H4 (cell line): ENCODE data around the gene RFPL1. TPM values are rescaled to one million over a fixed set of nuclear protein-coding genes. Genes with fewer than 3 reads are reported as not detected.
"Not testable (repeated sequence)": the region's sequence is repeated elsewhere in the genome, so short reads cannot be mapped to it uniquely, and the experiment has no call there.

ENCODE experiments used
- DNase-seq: peaks from one replicate; pipeline ENCODE4 v3.0.0-alpha.2; 2015; ENCODE audit warnings: low spot score
- total RNA-seq: library from RNA; depleted of rRNA; stranded (reverse); fragments of >200 nt; shearing (Covaris generic); gene quantifications from 2 replicates; pipeline ENCODE4 v1.2.3, GENCODE V29; 2014; rRNA removed

RFPL1 gene
- total RNA-seq, 1 experiment from 2014 or later: 0.08 TPM

GRCh38 chr22:29478326-29479276 is 40.2 kb downstream of the RFPL1 start:
- DNase-seq: no peak

- no peak for DNase-seq
These were observed 41.3 kb downstream of the RFPL1 start, which contains the start of gene NEFH for GRCh38 chr22:29479417-29480261. TSS of gene NEFH (plus strand) at chr22:29480218. CDS start at chr22:29480263, 45 bp downstream.

GRCh38 chr22:29480262-29480511 is 41.8 kb downstream of the RFPL1 start:
- no peak for DNase-seq

- DNase-seq: no peak
These were observed 42.3 kb downstream of the RFPL1 start for GRCh38 chr22:29480512-29481264.

- no peak for DNase-seq
These were observed 43.0 kb downstream of the RFPL1 start for GRCh38 chr22:29481265-29482000.

- no peak for DNase-seq
These were observed 43.9 kb downstream of the RFPL1 start for GRCh38 chr22:29482253-29482652.

GRCh38 chr22:29482726-29483125 is 44.3 kb downstream of the RFPL1 start:
- no peak for DNase-seq

- DNase-seq: no peak
These were observed 44.9 kb downstream of the RFPL1 start for GRCh38 chr22:29483254-29483653.

- no peak for DNase-seq
These were observed 46.3 kb downstream of the RFPL1 start for GRCh38 chr22:29484642-29485041.

- no peak for DNase-seq
These were observed 47.1 kb downstream of the RFPL1 start for GRCh38 chr22:29485448-29485847.

- DNase-seq: no peak
These were observed 49.1 kb downstream of the RFPL1 start for GRCh38 chr22:29487426-29487986.

GRCh38 chr22:29489127-29489780 is 50.9 kb downstream of the RFPL1 start:
- not testable (repeated sequence) for DNase-seq

- no peak for DNase-seq
These were observed 52.6 kb downstream of the RFPL1 start for GRCh38 chr22:29491012-29491411.

Other genes starting within 250 kb of the RFPL1 start
- 3.0 and 9.5 TPM in 2 replicates for gene EMID1, start 232.7 kb upstream of the RFPL1 start, total RNA-seq
- gene RHBDD3, start 170.6 kb upstream of the RFPL1 start, total RNA-seq: 13.6 and 14.2 TPM in 2 replicates
- 153 and 206 TPM in 2 replicates for gene EWSR1, start 170.3 kb upstream of the RFPL1 start, total RNA-seq
- gene GAS2L1, start 131.9 kb upstream of the RFPL1 start, total RNA-seq: 3.9 and 4.0 TPM in 2 replicates
- not detected in 2 replicates for gene RASL10A, start 122.9 kb upstream of the RFPL1 start, total RNA-seq
- 22.6 TPM in 2 replicates for gene AP1B1, start 50.0 kb upstream of the RFPL1 start, total RNA-seq
- gene NEFH, start 41.6 kb downstream of the RFPL1 start, total RNA-seq: not detected in 2 replicates
- 30.2 and 39.8 TPM in 2 replicates for gene THOC5, start 115.2 kb downstream of the RFPL1 start, total RNA-seq
- gene NIPSNAP1, start 142.5 kb downstream of the RFPL1 start, total RNA-seq: 58.8 and 72.4 TPM in 2 replicates
- gene NF2, start 165.1 kb downstream of the RFPL1 start, total RNA-seq: 32.3 and 32.4 TPM in 2 replicates